DOHH2 (cell line): ENCODE measurements around the gene ITGB4.

Source experiments
- EZH2phosphoT487 ChIP-seq: fragments of 200-600 bp; sonication (generic); IDR thresholded peaks from 2 replicates; pipeline ENCODE4 v1.6.1; 2017; ENCODE audit warnings: borderline replicate concordance, mild to moderate bottlenecking, antibody characterized with exemption, low read length, moderate library complexity, mixed read lengths
- TF ChIP-seq, protein P1 (sequence below): fragments of 200-600 bp; sonication (generic); IDR thresholded peaks from one replicate; pipeline ENCODE4 v1.5.1; 2014; ENCODE audit warnings: antibody characterized with exemption, mild to moderate bottlenecking, low read depth, low read length; ENCODE audit not compliant: poor library complexity, severe bottlenecking

DNA sequence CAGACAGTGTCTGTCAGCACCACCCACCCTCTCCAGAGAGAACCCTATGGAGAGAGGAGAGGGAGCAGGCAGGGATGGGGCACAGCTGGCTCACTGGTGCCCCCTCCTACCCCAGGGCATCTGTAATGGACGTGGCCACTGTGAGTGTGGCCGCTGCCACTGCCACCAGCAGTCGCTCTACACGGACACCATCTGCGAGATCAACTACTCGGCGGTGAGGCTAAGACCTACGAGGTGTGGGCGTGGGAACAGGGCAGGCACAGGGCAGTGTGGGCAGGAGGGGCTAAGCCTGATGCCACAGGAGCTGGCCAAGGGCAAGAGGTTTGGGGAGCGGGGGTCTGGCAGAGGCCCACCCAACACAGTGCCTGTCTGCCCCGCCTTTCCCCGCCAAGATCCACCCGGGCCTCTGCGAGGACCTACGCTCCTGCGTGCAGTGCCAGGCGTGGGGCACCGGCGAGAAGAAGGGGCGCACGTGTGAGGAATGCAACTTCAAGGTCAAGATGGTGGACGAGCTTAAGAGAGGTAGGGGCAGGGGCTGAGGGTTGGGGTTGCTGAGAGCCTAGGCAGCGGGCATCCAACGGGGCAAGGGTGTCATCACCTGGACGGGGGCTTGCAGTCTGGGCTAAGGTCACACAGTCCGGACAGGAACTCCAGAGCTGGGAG lies 15.0 kb downstream of the ITGB4 start:
- TF ChIP-seq, protein P1, sequence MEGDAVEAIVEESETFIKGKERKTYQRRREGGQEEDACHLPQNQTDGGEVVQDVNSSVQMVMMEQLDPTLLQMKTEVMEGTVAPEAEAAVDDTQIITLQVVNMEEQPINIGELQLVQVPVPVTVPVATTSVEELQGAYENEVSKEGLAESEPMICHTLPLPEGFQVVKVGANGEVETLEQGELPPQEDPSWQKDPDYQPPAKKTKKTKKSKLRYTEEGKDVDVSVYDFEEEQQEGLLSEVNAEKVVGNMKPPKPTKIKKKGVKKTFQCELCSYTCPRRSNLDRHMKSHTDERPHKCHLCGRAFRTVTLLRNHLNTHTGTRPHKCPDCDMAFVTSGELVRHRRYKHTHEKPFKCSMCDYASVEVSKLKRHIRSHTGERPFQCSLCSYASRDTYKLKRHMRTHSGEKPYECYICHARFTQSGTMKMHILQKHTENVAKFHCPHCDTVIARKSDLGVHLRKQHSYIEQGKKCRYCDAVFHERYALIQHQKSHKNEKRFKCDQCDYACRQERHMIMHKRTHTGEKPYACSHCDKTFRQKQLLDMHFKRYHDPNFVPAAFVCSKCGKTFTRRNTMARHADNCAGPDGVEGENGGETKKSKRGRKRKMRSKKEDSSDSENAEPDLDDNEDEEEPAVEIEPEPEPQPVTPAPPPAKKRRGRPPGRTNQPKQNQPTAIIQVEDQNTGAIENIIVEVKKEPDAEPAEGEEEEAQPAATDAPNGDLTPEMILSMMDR: no peak
- no peak for TF ChIP-seq EZH2phosphoT487
